Liver (tissue), 9 donors: ENCODE results near the gene ATXN1. TPM values are rescaled to one million over a fixed set of nuclear protein-coding genes. Genes with fewer than 3 reads are reported as not detected.

ENCODE experiments used
- DNase-seq: peaks from one replicate; pipeline ENCODE4 v3.0.0-alpha.2; 2017; ENCODE audit warnings: low spot score
- H3K27ac ChIP-seq, 2 donors: one replicate each; pipeline ENCODE4 v1.7.0; 2013; ENCODE audit warnings: inconsistent platforms in 2 of 2, low read length in 2 of 2, control low read depth in 1 of 2, low read depth in 1 of 2, mild to moderate bottlenecking in 1 of 2
- H3K27me3 ChIP-seq, 4 donors: one replicate each; pipeline versions ENCODE4 v1.6.1 to v1.7.0; 2013; ENCODE audit warnings: low read length in 3 of 4, inconsistent platforms in 1 of 4, mild to moderate bottlenecking in 1 of 4, moderate library complexity in 1 of 4; ENCODE audit not compliant: control insufficient read depth in 4 of 4, insufficient read depth in 4 of 4
- H3K36me3 ChIP-seq, 4 donors: one replicate each; pipeline versions ENCODE4 v1.6.1 to v1.7.0; 2013; ENCODE audit warnings: low read length in 3 of 4, mild to moderate bottlenecking in 3 of 4, low read depth in 1 of 4, moderate library complexity in 1 of 4; ENCODE audit not compliant: control insufficient read depth in 4 of 4, insufficient read depth in 3 of 4
- H3K4me1 ChIP-seq, 4 donors: one replicate each; pipeline versions ENCODE4 v1.6.1 to v1.7.0; 2013; ENCODE audit warnings: low read length in 3 of 4, mild to moderate bottlenecking in 3 of 4, moderate library complexity in 1 of 4; ENCODE audit not compliant: control insufficient read depth in 4 of 4, insufficient read depth in 4 of 4
- H3K4me3 ChIP-seq, 3 donors: one replicate each; pipeline versions ENCODE4 v1.6.1 to v1.7.0; 2013; ENCODE audit warnings: low read length in 3 of 3, control low read depth in 1 of 3, low read depth in 1 of 3, mild to moderate bottlenecking in 1 of 3
- H3K9ac ChIP-seq, 2 donors: one replicate each; pipeline ENCODE4 v1.7.0; 2013; ENCODE audit warnings: low read length in 2 of 2, mild to moderate bottlenecking in 2 of 2, moderate library complexity in 2 of 2, control low read depth in 1 of 2, low read depth in 1 of 2
- H3K9me3 ChIP-seq, 4 donors: one replicate each; pipeline versions ENCODE4 v1.6.1 to v1.7.0; 2013; ENCODE audit warnings: low read length in 3 of 4; ENCODE audit not compliant: control insufficient read depth in 4 of 4
- FOXA1 ChIP-seq: IDR thresholded peaks from 2 replicates; pipeline ENCODE4 v1.6.1; 2016; ENCODE audit warnings: antibody characterized with exemption
- FOXA2 ChIP-seq: IDR thresholded peaks from 2 replicates; pipeline ENCODE4 v1.6.1; 2016; ENCODE audit warnings: antibody characterized with exemption
- GABPA ChIP-seq, 2 donors: IDR thresholded peaks in 1 of 2; conservative IDR thresholded peaks in 1 of 2; 2 replicates each; pipeline ENCODE4 v1.6.1; 2016; ENCODE audit warnings: antibody characterized with exemption in 2 of 2, mild to moderate bottlenecking in 1 of 2, moderate library complexity in 1 of 2
- HNF4A ChIP-seq, 2 donors: conservative IDR thresholded peaks; 2 replicates each; pipeline ENCODE4 v1.6.1; 2016; ENCODE audit warnings: antibody characterized with exemption in 2 of 2, mild to moderate bottlenecking in 2 of 2
- HNF4G ChIP-seq: IDR thresholded peaks from 2 replicates; pipeline ENCODE4 v1.6.1; 2016; ENCODE audit warnings: antibody characterized with exemption
- NR2F2 ChIP-seq: IDR thresholded peaks from 2 replicates; pipeline ENCODE4 v1.6.1; 2016; ENCODE audit warnings: antibody characterized with exemption
- RAD21 ChIP-seq, 2 donors: IDR thresholded peaks; 2 replicates each; pipeline ENCODE4 v1.6.1; 2016; ENCODE audit warnings: antibody characterized with exemption in 2 of 2, mild to moderate bottlenecking in 2 of 2
- SP1 ChIP-seq: IDR thresholded peaks from 2 replicates; pipeline ENCODE4 v1.6.1; 2018; ENCODE audit warnings: antibody characterized with exemption, mild to moderate bottlenecking
- TAF1 ChIP-seq: conservative IDR thresholded peaks from 2 replicates; pipeline ENCODE4 v1.6.1; 2016; ENCODE audit warnings: antibody characterized with exemption, mild to moderate bottlenecking
- YY1 ChIP-seq: IDR thresholded peaks from 2 replicates; pipeline ENCODE4 v1.6.1; 2016; ENCODE audit warnings: antibody characterized with exemption, mild to moderate bottlenecking
- WGBS: extraction: QIAGEN DNeasy Blood & Tissue Kit; methylation state at CpG from one replicate; pipeline ENCODE4 v1.1.7; 2013; 5-methylcytosine and 5-hydroxymethylcytosine counted together
- polyA plus RNA-seq, 2 donors: library from polyadenylated mRNA; stranded (reverse) in 1 of 2; unstranded in 1 of 2; fragments of 200-250 nt in 1 of 2; fragments of >200 nt in 1 of 2; fragmentation: Nextera tagmentation in 1 of 2; extraction: Ambion mirVana in 1 of 2; gene quantifications; one replicate each; pipeline versions ENCODE4 v1.2.1 to v1.2.3, GENCODE V29; 2013 to 2015
- total RNA-seq, 2 donors: library from RNA; depleted of rRNA; stranded (reverse); fragments of >200 nt; gene quantifications; one replicate each; pipeline ENCODE4 v1.2.3, GENCODE V29; 2014
- TF ChIP-seq, protein P1 (sequence below): IDR thresholded peaks from 2 replicates; pipeline ENCODE4 v1.6.1; 2016; ENCODE audit warnings: antibody characterized with exemption
- TF ChIP-seq, protein P2 (sequence below): IDR thresholded peaks from 2 replicates; pipeline ENCODE4 v1.6.1; 2016; ENCODE audit warnings: antibody characterized with exemption, mild to moderate bottlenecking
- TF ChIP-seq, protein P3 (sequence below): fragments of 150-350 bp; IDR thresholded peaks from 2 replicates; pipeline ENCODE4 v1.5.1; 2017; ENCODE audit warnings: improper control_type of control experiment, low read depth, low read length; ENCODE audit not compliant: missing input control
- TF ChIP-seq, protein P4 (sequence below): IDR thresholded peaks from 2 replicates; pipeline ENCODE4 v1.6.1; 2016; ENCODE audit warnings: antibody characterized with exemption
- TF ChIP-seq, protein P5 (sequence below): IDR thresholded peaks from 2 replicates; pipeline ENCODE4 v1.6.1; 2016; ENCODE audit warnings: antibody characterized with exemption
- donor health status: healthy.
- donor health status: healthy.
- donor health status: healthy.
- donor health status: healthy.
- donor health status: healthy.

Gene ATXN1
- total and polyA plus RNA-seq, 4 donors, result 4.3 to 29.7 (median 8.2) TPM

DNA sequence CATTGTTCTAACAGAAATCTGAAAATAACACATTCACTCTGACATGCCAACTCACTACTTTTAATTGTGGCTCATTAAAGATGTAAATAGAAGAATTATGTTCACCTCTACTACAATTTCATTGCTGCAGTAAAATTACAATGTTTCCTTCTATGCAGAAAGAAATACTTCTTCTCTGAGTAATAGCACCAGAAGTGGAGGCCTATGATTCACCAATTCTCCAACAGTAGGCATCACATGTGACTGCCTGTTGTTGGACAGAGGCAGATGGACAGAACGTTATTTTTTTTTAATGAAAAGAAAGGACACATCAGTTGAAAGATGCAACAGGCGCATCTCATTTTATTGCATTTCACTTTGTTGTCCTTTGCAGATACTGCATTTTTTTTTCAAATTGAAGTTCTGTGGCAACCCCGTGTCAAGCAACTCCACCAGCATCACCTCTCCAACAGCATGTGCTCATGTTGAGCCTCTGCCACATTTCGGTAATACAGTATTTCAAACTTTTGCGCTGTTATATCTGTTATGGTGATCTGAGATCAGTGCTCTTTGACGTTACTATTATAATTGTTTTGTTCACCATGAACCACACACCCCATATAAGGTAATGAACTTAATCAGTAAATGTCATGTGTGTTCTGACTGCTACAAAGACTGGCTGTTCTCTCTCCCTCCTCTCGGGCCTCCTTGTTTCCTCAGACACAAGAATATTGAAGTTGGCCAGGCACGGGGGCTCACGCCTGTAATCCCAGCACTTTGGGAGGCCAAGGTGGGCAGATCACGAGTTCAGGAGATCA, 121.4 kb downstream of the ATXN1 start:
- Histone ChIP-seq H3K27ac (no peak overlapping the region), H3K9me3 (no peaks in the 10 kb centered on the region), H3K9ac (no peak overlapping the region), H3K27me3 (no peaks in the 10 kb centered on the region), H3K36me3 (peaks cover 0 to 3% (median 0%) of the 10 kb centered on the region in 4 donors), H3K4me1 (peaks cover 0 to 12% (median 5%) of the 10 kb centered on the region in 4 donors), H3K4me3 (no peak overlapping the region)
- TF ChIP-seq, protein P1, sequence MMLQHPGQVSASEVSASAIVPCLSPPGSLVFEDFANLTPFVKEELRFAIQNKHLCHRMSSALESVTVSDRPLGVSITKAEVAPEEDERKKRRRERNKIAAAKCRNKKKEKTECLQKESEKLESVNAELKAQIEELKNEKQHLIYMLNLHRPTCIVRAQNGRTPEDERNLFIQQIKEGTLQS, result no peak
- TF ChIP-seq HNF4A (conservative IDR thresholded peaks at IDR 0.05), result no peak
- TF ChIP-seq, protein P2, sequence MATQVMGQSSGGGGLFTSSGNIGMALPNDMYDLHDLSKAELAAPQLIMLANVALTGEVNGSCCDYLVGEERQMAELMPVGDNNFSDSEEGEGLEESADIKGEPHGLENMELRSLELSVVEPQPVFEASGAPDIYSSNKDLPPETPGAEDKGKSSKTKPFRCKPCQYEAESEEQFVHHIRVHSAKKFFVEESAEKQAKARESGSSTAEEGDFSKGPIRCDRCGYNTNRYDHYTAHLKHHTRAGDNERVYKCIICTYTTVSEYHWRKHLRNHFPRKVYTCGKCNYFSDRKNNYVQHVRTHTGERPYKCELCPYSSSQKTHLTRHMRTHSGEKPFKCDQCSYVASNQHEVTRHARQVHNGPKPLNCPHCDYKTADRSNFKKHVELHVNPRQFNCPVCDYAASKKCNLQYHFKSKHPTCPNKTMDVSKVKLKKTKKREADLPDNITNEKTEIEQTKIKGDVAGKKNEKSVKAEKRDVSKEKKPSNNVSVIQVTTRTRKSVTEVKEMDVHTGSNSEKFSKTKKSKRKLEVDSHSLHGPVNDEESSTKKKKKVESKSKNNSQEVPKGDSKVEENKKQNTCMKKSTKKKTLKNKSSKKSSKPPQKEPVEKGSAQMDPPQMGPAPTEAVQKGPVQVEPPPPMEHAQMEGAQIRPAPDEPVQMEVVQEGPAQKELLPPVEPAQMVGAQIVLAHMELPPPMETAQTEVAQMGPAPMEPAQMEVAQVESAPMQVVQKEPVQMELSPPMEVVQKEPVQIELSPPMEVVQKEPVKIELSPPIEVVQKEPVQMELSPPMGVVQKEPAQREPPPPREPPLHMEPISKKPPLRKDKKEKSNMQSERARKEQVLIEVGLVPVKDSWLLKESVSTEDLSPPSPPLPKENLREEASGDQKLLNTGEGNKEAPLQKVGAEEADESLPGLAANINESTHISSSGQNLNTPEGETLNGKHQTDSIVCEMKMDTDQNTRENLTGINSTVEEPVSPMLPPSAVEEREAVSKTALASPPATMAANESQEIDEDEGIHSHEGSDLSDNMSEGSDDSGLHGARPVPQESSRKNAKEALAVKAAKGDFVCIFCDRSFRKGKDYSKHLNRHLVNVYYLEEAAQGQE, result no peak
- no peak for TF ChIP-seq FOXA1
- no peak for TF ChIP-seq RAD21 (IDR thresholded peaks at IDR 0.05)
- no peak for TF ChIP-seq HNF4G
- TF ChIP-seq, protein P3, sequence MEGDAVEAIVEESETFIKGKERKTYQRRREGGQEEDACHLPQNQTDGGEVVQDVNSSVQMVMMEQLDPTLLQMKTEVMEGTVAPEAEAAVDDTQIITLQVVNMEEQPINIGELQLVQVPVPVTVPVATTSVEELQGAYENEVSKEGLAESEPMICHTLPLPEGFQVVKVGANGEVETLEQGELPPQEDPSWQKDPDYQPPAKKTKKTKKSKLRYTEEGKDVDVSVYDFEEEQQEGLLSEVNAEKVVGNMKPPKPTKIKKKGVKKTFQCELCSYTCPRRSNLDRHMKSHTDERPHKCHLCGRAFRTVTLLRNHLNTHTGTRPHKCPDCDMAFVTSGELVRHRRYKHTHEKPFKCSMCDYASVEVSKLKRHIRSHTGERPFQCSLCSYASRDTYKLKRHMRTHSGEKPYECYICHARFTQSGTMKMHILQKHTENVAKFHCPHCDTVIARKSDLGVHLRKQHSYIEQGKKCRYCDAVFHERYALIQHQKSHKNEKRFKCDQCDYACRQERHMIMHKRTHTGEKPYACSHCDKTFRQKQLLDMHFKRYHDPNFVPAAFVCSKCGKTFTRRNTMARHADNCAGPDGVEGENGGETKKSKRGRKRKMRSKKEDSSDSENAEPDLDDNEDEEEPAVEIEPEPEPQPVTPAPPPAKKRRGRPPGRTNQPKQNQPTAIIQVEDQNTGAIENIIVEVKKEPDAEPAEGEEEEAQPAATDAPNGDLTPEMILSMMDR, result no peak
- no peak for TF ChIP-seq YY1
- 96% methylated on average over 10 of the region's 10 CpGs for WGBS
- DNase-seq, result no peak

DNA sequence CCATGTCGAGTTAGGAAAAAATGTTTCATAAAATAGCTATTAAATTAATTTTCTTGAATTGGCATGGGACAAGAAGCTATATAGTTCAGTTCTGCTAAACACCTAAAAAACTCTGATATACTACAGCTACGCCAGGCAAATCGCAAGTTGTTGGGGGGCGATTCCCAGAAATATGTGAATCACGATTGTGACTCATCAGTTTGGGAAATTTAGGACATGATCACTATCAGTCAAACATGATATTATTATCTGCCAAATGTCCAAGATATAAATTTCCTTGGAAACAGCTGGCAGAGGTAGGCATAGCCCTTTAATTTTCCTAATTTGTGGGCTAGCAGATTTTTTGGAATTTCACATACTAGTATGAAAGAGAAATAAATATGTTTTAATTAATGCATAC, 123.6 kb downstream of the ATXN1 start:
- 79% methylated on average over 5 of the region's 5 CpGs for WGBS
- H3K9ac ChIP-seq, result no peak overlapping the region
- H3K27me3 ChIP-seq, result no peaks in the 10 kb centered on the region
- no peak for DNase-seq
- peaks cover 0 to 8% (median 2%) of the 10 kb centered on the region in 4 donors for H3K4me1 ChIP-seq
- TF ChIP-seq, protein P4, sequence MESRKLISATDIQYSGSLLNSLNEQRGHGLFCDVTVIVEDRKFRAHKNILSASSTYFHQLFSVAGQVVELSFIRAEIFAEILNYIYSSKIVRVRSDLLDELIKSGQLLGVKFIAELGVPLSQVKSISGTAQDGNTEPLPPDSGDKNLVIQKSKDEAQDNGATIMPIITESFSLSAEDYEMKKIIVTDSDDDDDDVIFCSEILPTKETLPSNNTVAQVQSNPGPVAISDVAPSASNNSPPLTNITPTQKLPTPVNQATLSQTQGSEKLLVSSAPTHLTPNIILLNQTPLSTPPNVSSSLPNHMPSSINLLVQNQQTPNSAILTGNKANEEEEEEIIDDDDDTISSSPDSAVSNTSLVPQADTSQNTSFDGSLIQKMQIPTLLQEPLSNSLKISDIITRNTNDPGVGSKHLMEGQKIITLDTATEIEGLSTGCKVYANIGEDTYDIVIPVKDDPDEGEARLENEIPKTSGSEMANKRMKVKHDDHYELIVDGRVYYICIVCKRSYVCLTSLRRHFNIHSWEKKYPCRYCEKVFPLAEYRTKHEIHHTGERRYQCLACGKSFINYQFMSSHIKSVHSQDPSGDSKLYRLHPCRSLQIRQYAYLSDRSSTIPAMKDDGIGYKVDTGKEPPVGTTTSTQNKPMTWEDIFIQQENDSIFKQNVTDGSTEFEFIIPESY, result no peak
- TF ChIP-seq, protein P5, sequence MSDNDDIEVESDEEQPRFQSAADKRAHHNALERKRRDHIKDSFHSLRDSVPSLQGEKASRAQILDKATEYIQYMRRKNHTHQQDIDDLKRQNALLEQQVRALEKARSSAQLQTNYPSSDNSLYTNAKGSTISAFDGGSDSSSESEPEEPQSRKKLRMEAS, result no peak
- TF ChIP-seq RAD21 (IDR thresholded peaks at IDR 0.05) (no peak), FOXA2 (no peak), YY1 (no peak), SP1 (no peak), NR2F2 (no peak), GABPA (IDR thresholded peaks at IDR 0.05 in 1 of 2, conservative IDR thresholded peaks at IDR 0.05 in 1 of 2) (no peak), FOXA1 (no peak), TAF1 (no peak)
- TF ChIP-seq, protein P2, result no peak
- TF ChIP-seq, protein P1, result no peak
- TF ChIP-seq, protein P3, result no peak
- H3K36me3 ChIP-seq, result peaks cover 0 to 3% (median 0%) of the 10 kb centered on the region in 4 donors
- H3K4me3 ChIP-seq, result no peak overlapping the region
- H3K27ac ChIP-seq, result no peak overlapping the region
- no peaks in the 10 kb centered on the region for H3K9me3 ChIP-seq
